Endodermal cell (in vitro differentiated cells): ENCODE data around the gene ARNT2. TPM values are rescaled to one million over a fixed set of nuclear protein-coding genes. Genes with fewer than 3 reads are reported as not detected.
A peak's percentile ranks its signal among the peaks of the same experiment; 100 is the strongest.

Experiments used
- DNase-seq: peaks from one replicate; pipeline ENCODE4 v3.0.0-alpha.2; 2017
- H3K27ac ChIP-seq: 2 replicates; pipeline ENCODE4 v1.5.1; 2013; ENCODE audit warnings: mild to moderate bottlenecking, low read depth, low read length, moderate library complexity
- H3K27me3 ChIP-seq: 2 replicates; pipeline ENCODE4 v1.6.1; 2013; ENCODE audit warnings: mild to moderate bottlenecking, low read length, moderate library complexity; ENCODE audit not compliant: insufficient read depth, control insufficient read depth, poor library complexity, severe bottlenecking
- H3K36me3 ChIP-seq: 2 replicates; pipeline ENCODE4 v1.7.0; 2013; ENCODE audit warnings: mild to moderate bottlenecking, low read length, moderate library complexity; ENCODE audit not compliant: control insufficient read depth, insufficient read depth
- H3K4me1 ChIP-seq: one replicate; pipeline ENCODE4 v1.7.0; 2013; ENCODE audit warnings: low read length; ENCODE audit not compliant: control insufficient read depth, insufficient read depth
- H3K4me3 ChIP-seq: 2 replicates; pipeline ENCODE4 v1.5.1; 2013; ENCODE audit warnings: mild to moderate bottlenecking, low read length, moderate library complexity
- H3K9ac ChIP-seq: 2 replicates; pipeline ENCODE4 v1.6.1; 2013; ENCODE audit warnings: mild to moderate bottlenecking, low read length, moderate library complexity; ENCODE audit not compliant: poor library complexity, severe bottlenecking; ENCODE audit errors: extremely low read depth
- H3K9me3 ChIP-seq: 2 replicates; pipeline ENCODE4 v1.6.1; 2013; ENCODE audit warnings: mild to moderate bottlenecking, low read length, moderate library complexity; ENCODE audit not compliant: control insufficient read depth
- H3K27ac Mint-ChIP-seq: 2 replicates; pipeline ENCODE4 v1.8.0; 2020; ENCODE audit warnings: mixed read lengths
- H3K27me3 Mint-ChIP-seq: 2 replicates; pipeline ENCODE4 v1.8.0; 2021; ENCODE audit warnings: mild to moderate bottlenecking, mixed read lengths; ENCODE audit not compliant: insufficient read depth
- H3K36me3 Mint-ChIP-seq: 2 replicates; pipeline ENCODE4 v1.8.0; 2020; ENCODE audit warnings: low read depth, mixed read lengths
- H3K4me1 Mint-ChIP-seq: 2 replicates; pipeline ENCODE4 v1.8.0; 2020; ENCODE audit warnings: mixed read lengths
- H3K4me3 Mint-ChIP-seq: 2 replicates; pipeline ENCODE4 v1.8.0; 2020; ENCODE audit warnings: mild to moderate bottlenecking, moderate library complexity, mixed read lengths
- H3K9me3 Mint-ChIP-seq: 2 replicates; pipeline ENCODE4 v1.8.0; 2020; ENCODE audit warnings: mild to moderate bottlenecking, mixed read lengths
- WGBS, 2 experiments: methylation state at CpG; one replicate each; pipeline versions ENCODE4 v1.1.5 to v1.1.7; 2013; ENCODE audit warnings: missing lambda C conversion rate in 2 of 2, mixed read lengths in 1 of 2; ENCODE audit not compliant: insufficient coverage in 1 of 2, insufficient read length in 1 of 2; 5-methylcytosine and 5-hydroxymethylcytosine counted together
- total RNA-seq, 2 donors: library from RNA; stranded (reverse); fragmentation: NEBNext Ultra II Directional in 1 of 2; extraction: Animal tissue kit (Norgen Biotek cat#: 25700) in 1 of 2; gene quantifications; 2 replicates in 1 of 2; 3 replicates in 1 of 2; pipeline ENCODE4 v1.2.1, GENCODE V29; 2021
- TF ChIP-seq, protein P1 (sequence below): fragments of 200-600 bp; sonication (generic); conservative IDR thresholded peaks from 2 replicates; pipeline ENCODE4 v1.5.0; 2021; ENCODE audit warnings: antibody characterized with exemption, mild to moderate bottlenecking

Gene ARNT2
- total RNA-seq, 2 donors from 2014 or later, result 8.0 to 15.9 TPM

- Histone ChIP-seq H3K36me3 (no peaks in the 10 kb centered on the region), H3K27ac (no peak overlapping the region), H3K9me3 (no peaks in the 10 kb centered on the region), H3K4me3 (no peak overlapping the region), H3K9ac (no peak overlapping the region), H3K4me1 (no peaks in the 10 kb centered on the region), H3K27me3 (no peaks in the 10 kb centered on the region)
- WGBS, 2 experiments, result 95 to 100% methylated on average over 1 to 8 of the region's 8 CpGs
- no peaks in the 10 kb centered on the region for H3K9me3 Mint-ChIP-seq
- H3K4me1 Mint-ChIP-seq, result peaks cover 16% of the 10 kb centered on the region
- TF ChIP-seq, protein P1, sequence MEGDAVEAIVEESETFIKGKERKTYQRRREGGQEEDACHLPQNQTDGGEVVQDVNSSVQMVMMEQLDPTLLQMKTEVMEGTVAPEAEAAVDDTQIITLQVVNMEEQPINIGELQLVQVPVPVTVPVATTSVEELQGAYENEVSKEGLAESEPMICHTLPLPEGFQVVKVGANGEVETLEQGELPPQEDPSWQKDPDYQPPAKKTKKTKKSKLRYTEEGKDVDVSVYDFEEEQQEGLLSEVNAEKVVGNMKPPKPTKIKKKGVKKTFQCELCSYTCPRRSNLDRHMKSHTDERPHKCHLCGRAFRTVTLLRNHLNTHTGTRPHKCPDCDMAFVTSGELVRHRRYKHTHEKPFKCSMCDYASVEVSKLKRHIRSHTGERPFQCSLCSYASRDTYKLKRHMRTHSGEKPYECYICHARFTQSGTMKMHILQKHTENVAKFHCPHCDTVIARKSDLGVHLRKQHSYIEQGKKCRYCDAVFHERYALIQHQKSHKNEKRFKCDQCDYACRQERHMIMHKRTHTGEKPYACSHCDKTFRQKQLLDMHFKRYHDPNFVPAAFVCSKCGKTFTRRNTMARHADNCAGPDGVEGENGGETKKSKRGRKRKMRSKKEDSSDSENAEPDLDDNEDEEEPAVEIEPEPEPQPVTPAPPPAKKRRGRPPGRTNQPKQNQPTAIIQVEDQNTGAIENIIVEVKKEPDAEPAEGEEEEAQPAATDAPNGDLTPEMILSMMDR, result no peak
- H3K36me3 Mint-ChIP-seq, result peaks cover 11% of the 10 kb centered on the region
- no peak overlapping the region for H3K4me3 Mint-ChIP-seq
- no peaks in the 10 kb centered on the region for H3K27me3 Mint-ChIP-seq
- no peak for DNase-seq
- H3K27ac Mint-ChIP-seq, result no peak overlapping the region
Measured at GRCh38 chr15:80568298-80568697, 164.1 kb downstream of the ARNT2 start.

- Histone ChIP-seq H3K36me3 (no peaks in the 10 kb centered on the region), H3K4me1 (no peaks in the 10 kb centered on the region), H3K27ac (no peak overlapping the region), H3K9ac (no peak overlapping the region), H3K4me3 (no peak overlapping the region), H3K27me3 (no peaks in the 10 kb centered on the region), H3K9me3 (no peaks in the 10 kb centered on the region)
- TF ChIP-seq, protein P1, result no peak
- Mint-ChIP-seq H3K4me3 (no peak overlapping the region), H3K36me3 (peaks cover 5% of the 10 kb centered on the region), H3K27me3 (no peaks in the 10 kb centered on the region), H3K9me3 (no peaks in the 10 kb centered on the region), H3K27ac (no peak overlapping the region), H3K4me1 (peaks cover 16% of the 10 kb centered on the region)
- 82 to 84% methylated on average over 17 to 20 of the region's 20 CpGs for WGBS, 2 experiments
- peak; percentile 24 for DNase-seq
Measured at GRCh38 chr15:80568876-80569605, 164.9 kb downstream of the ARNT2 start.

DNA sequence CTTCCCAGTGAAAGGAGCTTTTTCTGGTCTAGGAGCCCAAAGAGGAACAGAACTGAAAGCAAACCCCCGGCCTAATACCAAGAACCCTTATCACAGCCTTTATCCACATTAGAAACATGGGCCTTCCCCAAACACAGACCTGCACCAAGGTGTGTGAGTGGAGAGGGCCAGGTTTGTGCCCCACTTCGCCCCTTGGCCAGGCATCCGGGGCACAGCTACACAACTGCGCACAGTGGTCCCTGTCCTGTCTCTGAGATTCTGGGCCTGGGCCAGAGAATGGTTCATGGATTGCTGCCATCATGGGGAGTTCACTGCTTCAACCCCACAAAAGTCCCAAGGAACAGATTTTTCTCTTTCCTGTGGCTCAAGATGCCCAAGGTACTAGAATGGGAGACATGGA lies 165.5 kb downstream of the ARNT2 start:
- peaks cover 2% of the 10 kb centered on the region for H3K36me3 Mint-ChIP-seq
- TF ChIP-seq, protein P1, result no peak
- H3K4me3 ChIP-seq, result no peak overlapping the region
- no peaks in the 10 kb centered on the region for H3K9me3 ChIP-seq
- no peak overlapping the region for H3K9ac ChIP-seq
- H3K27ac ChIP-seq, result no peak overlapping the region
- no peaks in the 10 kb centered on the region for H3K36me3 ChIP-seq
- H3K4me1 Mint-ChIP-seq, result peaks cover 16% of the 10 kb centered on the region
- no peaks in the 10 kb centered on the region for H3K27me3 Mint-ChIP-seq
- DNase-seq, result peak; percentile 24
- no peak overlapping the region for H3K27ac Mint-ChIP-seq
- H3K4me1 ChIP-seq, result peaks cover 4% of the 10 kb centered on the region
- H3K4me3 Mint-ChIP-seq, result no peak overlapping the region
- H3K9me3 Mint-ChIP-seq, result no peaks in the 10 kb centered on the region
- no peaks in the 10 kb centered on the region for H3K27me3 ChIP-seq
- WGBS, 2 experiments, result 97 to 100% methylated on average over 3 to 4 of the region's 4 CpGs
